Measurements from ENCODE around the gene PRR16.

PRR16 gene

GRCh38 chr5:120463006-120463680 lies 957 bp upstream of the PRR16 start:
- DNase-seq (ENCODE audit: low read depth in 2 of 2, low spot score in 1 of 2): no peak

GRCh38 chr5:120464627-120465435 lies 731 bp downstream of the PRR16 start:
- DNase-seq (ENCODE audit: low read depth in 2 of 2, low spot score in 1 of 2): no peak

- DNase-seq (ENCODE audit: low read depth in 2 of 2, low spot score in 1 of 2): no peak
Observed at GRCh38 chr5:120465436-120465961, 1.4 kb downstream of the PRR16 start.

- no peak for DNase-seq (ENCODE audit: low read depth in 2 of 2, low spot score in 1 of 2)
Observed at GRCh38 chr5:120466341-120467006, 2.4 kb downstream of the PRR16 start.

GRCh38 chr5:120471971-120472370 lies 7.9 kb downstream of the PRR16 start:
- no peak for DNase-seq (ENCODE audit: low read depth in 2 of 2, low spot score in 1 of 2)

GRCh38 chr5:120472911-120473310 lies 8.8 kb downstream of the PRR16 start:
- no peak for DNase-seq (ENCODE audit: low read depth in 2 of 2, low spot score in 1 of 2)

- no peak for DNase-seq (ENCODE audit: low read depth in 2 of 2, low spot score in 1 of 2)
Observed at GRCh38 chr5:120473332-120473731, 9.2 kb downstream of the PRR16 start.

- no peak for DNase-seq (ENCODE audit: low read depth in 2 of 2, low spot score in 1 of 2)
Observed at GRCh38 chr5:120476063-120476462, 12.0 kb downstream of the PRR16 start.

- no peak for DNase-seq (ENCODE audit: low read depth in 2 of 2, low spot score in 1 of 2)
Observed at GRCh38 chr5:120479066-120479465, 15.0 kb downstream of the PRR16 start.

- DNase-seq (ENCODE audit: low read depth in 2 of 2, low spot score in 1 of 2): no peak
Observed at GRCh38 chr5:120499876-120500563, 35.9 kb downstream of the PRR16 start.

GRCh38 chr5:120502531-120502930 lies 38.4 kb downstream of the PRR16 start:
- no peak for DNase-seq (ENCODE audit: low read depth in 2 of 2, low spot score in 1 of 2)

GRCh38 chr5:120503341-120503740 lies 39.2 kb downstream of the PRR16 start:
- no peak for DNase-seq (ENCODE audit: low read depth in 2 of 2, low spot score in 1 of 2)

GRCh38 chr5:120504057-120504456 lies 40.0 kb downstream of the PRR16 start:
- DNase-seq (ENCODE audit: low read depth in 2 of 2, low spot score in 1 of 2): no peak

GRCh38 chr5:120507197-120507596 lies 43.1 kb downstream of the PRR16 start:
- no peak for DNase-seq (ENCODE audit: low read depth in 2 of 2, low spot score in 1 of 2)

- no peak for DNase-seq (ENCODE audit: low read depth in 2 of 2, low spot score in 1 of 2)
Observed at GRCh38 chr5:120507800-120508463, 43.8 kb downstream of the PRR16 start.

GRCh38 chr5:120509053-120509452 lies 45.0 kb downstream of the PRR16 start:
- no peak for DNase-seq (ENCODE audit: low read depth in 2 of 2, low spot score in 1 of 2)

GRCh38 chr5:120510098-120510637 lies 46.1 kb downstream of the PRR16 start:
- DNase-seq (ENCODE audit: low read depth in 2 of 2, low spot score in 1 of 2): no peak

GRCh38 chr5:120510994-120511686 lies 47.0 kb downstream of the PRR16 start:
- DNase-seq (ENCODE audit: low read depth in 2 of 2, low spot score in 1 of 2): no peak

- DNase-seq (ENCODE audit: low read depth in 2 of 2, low spot score in 1 of 2): no peak
Observed at GRCh38 chr5:120512068-120512467, 48.0 kb downstream of the PRR16 start.
